NCI-H446 treated with DMSO at 0.1 percent for 48 hours (cell line): ENCODE measurements around the gene CFAP77.

Source experiments
- DNase-seq: peaks from one replicate; lab custom pipeline; 2025; lab: John Stamatoyannopoulos, UW

Gene CFAP77

DNA sequence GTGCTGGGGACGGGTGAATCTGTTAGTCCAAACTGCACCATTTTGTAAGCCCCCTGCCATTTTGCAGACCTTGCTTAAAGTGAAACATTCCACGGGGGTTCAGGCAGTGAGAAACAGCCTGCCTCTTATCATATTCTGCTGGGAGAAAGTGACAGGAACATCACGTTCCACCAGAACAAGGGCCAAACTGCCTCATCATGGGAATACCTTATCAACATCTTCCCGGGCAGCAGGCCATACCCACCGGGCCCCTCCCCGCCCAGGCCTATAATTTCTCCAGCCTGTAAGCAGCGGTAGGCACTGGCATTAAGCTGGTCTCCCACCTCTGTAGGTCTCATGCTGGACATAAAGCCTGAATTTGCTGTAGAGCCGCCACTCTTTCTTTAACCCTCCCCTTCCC lies 1.5 kb upstream of the CFAP77 start:
- no peak for DNase-seq

DNA sequence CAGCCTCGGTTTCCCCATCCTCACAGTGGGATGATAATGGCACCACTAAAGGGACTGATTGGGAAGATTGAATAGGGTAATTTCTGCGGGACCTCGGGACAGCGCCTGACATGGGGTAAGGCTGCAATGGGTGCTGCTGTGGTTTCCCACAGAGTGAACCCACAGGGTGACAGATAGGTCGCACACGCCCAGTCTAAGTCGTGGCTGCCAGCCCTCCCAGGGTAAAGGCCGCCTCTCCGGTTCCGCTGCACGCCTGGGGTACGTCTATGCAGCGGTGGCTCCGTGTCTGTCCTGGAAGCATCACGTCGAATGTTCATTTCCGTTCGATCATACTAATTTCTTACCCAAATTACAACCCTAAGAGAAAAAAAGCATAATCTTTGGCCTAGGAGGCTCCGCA lies 631 bp downstream of the CFAP77 start:
- DNase-seq: no peak

DNA sequence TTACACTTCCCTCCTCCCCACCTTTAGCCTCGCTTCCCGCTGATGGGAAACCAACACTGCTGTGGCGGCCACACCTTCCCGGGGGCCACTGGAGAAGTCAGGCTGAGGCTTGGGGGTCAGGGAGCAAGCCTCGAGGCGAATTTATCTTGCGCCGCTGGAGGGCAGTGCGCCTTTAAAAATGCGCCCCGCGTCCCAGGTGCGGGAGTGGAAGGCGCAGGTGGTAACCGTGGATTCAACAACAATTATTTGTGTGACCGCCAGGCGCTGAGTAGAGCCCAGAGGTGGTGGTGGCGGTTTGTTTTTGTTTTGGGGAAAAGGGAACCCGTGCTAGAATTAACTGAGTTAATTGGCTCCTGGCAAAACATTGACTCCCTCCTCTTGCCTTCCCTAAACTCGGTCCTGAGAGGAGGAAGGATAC lies 1.1 kb downstream of the CFAP77 start:
- no peak for DNase-seq

DNA sequence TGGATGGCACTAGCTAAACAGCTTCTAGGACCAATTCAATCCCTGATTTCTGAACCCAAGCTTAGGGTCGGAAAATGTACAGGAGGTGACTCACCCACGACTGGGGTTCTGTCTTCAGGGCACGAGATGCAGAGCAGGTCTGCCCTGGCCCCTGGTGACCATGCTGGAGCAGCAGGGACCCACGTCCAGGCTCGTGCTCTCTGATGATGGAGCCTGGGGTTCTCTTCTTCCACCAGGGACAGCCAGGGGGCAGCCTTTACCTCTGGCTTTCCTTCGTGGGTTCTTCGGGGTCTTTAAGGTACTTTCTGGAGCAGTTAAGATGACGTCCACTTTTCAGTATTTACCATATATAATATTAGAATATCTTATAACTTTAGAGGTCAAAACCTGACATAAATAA lies 2.1 kb downstream of the CFAP77 start:
- no peak for DNase-seq

DNA sequence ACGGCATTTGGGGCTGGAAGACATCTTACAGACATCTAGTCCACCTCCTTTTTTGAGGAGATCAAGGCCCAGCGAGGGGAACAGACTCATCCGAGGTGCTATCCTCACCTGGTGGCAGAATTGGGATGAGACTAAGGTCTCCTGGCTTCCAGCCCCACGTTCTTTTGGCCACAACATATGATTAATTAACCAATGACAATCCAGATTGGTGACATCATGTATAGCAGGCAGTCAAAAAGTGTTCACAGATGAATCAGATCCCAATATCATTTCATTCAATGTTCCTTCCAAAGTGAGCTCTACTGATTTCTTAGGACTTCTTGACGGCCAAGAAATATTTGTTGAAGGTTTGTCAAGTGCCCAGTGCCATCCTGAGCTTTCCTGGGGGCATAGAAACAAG lies 3.9 kb downstream of the CFAP77 start:
- no peak for DNase-seq

DNA sequence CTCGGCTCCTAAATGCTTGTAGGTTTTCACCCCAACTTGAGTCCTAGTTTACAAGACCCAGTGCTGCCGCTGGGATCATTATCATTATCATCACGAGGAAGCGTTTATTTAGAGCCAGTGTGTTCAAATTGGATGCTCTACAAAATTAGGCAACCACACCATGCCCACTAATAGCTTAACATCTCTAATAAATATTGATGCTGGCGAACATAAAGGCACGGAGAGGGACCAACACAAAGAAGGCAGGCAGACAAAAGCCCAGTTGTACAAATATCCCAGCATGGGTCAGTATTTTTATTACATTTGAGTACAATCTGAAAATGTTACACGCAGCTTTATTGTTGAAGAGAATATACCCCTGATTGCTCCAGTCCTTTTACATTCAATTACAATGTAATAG lies 4.7 kb downstream of the CFAP77 start:
- DNase-seq: no peak

DNA sequence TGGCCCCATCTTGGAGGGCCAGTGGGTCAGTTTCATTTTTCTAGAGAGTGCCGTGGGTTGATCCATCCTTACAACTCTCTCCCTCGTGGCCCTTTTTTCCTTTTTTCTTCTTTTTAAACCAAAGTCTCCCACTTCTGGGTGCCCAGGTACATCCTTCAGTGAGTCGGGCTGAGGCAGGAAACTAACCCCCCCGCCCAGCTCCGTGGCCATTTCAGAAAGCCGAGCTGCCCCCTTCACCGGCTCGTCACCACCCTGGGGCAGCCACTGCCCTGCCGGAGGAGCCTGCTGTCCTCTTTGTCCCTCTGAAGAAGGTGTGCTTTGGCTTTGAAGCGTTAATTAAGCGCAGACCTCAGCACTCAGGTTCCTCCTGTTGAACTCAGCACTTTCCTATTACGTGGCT lies 5.2 kb downstream of the CFAP77 start:
- DNase-seq: no peak

DNA sequence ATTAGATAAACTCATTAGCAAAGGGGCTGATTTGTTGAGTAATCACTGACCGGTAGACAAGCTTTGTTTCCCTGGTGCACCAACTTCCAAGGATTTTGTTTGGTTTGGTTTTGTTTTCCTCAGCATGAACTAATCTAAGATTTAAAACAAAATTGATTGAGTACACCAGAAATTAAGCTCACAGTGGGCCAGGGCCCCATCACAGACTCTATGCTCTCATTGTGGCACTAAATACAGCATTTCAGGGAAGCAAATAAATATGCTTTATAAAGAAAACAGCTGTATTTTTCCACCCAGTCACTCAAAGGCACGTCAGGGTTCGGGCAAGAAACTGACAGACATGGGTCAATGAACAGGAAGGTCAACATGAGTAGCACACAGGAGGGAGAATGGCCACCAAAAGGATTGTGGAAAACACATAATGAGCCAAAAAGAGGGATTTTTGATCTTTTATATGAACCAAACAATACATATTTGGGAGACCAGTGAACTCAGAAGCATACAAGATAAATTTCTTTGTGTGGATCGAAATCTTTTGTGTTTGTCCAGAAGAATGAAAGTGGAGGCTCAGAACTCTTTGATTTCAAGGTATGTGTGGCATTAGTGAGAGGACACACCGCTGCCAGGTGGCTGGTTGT lies 8.8 kb downstream of the CFAP77 start:
- DNase-seq: no peak

DNA sequence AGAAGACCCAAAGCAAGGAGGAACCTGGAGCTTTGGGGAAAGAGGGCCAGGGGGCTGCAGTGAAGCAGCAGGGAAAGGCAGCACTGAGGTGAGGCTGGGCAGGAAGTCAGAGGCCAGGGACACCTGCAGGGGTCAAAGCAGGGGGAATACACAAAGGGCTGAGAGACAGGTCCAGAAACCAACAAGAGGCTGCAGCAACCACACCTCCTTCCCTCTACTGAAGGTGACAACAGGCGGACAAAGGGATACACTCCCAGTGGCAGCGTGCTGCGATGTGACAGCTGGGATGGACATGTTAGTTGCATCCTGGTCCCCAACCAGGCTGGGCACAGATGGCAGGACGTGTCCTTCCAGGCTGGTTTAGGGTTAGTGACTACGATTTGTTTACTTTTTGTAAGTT lies 12.6 kb downstream of the CFAP77 start:
- no peak for DNase-seq

DNA sequence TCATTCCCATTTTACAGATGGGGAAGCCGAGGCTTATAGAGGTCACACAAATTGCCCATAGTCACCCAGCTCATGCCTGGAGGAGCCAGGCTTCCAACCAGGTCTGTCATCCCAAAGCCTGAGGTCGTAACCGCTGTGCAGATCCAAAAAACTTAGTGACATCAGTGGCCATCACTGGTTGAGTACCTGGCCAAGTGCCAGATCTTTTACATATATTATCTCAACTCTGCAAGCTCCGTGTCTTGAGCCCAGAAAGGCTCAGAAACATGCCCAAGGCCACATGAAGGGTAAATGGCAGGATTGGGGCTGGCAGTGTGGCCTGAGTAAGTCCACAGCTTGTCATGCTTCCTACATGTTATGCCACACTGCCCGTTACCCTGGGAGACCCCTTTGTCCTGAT lies 13.5 kb downstream of the CFAP77 start:
- DNase-seq: no peak

DNA sequence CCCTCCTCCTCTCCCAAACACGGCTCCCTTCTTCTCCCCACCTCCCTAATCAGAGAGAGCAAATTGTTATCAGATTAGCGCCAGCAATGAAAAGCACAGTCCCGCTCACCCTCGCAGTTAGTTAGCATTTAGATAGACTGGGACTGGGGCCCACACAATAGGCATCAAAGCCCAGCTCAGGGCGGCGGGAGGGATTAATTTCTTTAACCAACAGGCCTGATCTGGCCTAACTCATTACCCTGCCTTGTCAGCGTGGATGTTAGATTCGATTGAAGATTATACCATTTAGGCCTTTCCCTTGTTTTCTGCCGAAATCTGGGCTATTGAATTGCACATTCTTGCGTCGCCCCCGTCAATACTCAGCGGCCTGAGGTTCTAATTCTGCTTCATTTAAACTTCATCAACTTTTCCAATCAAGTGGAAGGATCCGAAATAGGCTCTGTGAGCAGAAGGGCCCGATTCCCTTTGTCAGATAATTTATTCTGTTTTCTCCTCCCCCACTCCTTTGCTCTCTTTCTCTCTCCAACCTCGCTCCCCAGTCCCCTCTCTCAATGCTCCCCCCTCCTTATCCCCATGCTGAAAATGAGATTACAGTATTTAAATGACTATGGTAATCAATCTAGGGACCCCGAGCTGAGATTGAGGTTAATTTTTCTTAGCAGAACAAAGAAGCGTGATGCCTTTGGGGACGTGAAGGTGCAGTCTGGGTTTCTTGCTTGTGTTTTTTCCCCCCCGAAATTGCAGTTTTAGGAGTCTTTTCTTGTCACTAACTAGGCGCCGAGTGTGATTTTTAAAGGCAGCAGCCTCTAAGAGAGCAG lies 15.1 kb downstream of the CFAP77 start:
- DNase-seq: no peak

DNA sequence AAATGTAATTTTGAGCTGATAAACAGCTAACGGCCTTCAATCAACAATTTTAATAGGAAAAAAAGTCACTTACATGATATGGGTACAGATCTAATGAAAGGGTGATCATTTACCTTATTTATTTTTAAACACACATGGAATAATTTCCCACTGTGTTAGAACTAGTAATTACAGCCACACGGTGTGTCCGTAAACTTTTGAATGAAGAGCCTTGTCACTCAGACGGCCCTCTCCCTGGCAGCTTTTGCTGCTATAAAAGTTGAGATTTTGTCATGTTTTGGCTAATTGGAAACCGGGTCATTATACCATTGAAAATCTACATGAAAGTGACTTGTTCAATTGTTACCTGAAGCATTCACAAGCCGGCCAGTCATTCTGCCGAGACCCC lies 15.7 kb downstream of the CFAP77 start:
- no peak for DNase-seq

DNA sequence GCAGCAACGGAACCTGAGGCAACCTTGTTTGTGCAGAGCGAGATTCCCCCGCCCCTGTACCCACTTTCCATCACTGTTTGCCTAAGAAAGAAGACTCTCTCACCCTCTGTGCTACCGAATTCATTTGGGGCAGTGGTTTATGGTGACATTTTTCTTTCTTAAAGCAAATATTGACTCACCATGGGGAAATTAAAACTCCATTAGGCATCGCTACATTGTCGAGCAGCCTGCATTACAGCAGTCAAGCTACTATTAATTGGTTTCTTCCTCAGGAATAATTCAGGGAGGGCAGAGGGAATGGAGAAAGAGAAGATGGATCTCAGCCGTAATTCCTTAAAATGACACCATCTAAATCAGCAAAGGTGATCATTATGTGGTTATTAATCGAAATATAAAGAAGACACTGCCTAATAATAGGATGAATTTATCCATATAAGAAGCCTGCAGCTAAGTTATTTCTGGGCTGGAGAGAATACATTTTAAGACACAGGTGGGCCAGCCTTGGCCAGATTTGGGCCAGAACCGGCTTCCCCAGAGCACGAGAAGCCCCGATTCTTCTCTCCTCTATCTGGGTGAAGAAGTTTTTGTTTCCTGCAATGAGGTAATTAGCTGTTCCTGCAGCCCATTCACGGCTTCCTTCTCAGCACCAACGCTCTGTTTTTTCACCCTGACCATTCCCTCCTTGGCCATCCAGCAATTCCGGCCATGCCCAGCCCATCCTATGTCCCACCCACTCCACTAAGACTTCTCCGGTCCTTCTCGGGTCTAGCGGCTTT lies 16.8 kb downstream of the CFAP77 start:
- DNase-seq: no peak

DNA sequence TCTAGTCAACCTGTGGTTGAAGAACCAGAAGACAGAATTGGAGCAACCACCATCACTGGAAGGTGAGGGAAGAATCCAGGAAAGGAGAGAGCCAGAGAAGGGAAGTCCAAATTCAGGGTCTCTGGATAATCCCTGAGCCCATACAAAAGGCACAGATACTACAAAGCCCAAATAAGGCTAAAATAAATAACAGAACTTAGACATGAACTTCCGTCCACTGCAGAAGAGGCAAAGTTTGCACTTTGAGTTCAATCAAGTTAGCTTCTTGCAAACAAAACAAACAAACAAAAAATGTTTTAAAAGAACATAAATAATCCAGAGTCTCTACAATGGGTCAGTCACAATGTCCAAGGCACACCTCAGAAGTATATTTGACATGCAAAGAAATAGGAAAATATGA lies 21.0 kb downstream of the CFAP77 start:
- no peak for DNase-seq

DNA sequence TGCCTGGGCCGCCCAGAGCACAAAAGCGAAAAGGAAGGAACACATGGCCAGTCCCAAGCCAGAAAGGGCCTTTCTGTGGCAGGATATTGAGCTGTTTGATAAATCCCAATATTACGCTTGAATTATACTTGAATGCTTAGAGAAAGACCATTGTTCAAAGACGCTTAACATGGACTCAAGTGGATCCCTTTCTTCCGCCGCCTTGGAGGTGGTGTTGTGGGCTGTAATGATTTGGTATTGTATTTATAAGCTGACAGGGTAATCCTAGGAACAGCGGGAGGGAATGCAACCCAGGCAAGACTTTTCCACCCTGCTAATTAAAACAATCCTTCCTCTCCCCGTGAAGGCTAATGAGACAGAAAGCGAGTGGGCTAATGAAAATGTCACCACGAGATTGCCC lies 24.9 kb downstream of the CFAP77 start:
- DNase-seq: no peak

DNA sequence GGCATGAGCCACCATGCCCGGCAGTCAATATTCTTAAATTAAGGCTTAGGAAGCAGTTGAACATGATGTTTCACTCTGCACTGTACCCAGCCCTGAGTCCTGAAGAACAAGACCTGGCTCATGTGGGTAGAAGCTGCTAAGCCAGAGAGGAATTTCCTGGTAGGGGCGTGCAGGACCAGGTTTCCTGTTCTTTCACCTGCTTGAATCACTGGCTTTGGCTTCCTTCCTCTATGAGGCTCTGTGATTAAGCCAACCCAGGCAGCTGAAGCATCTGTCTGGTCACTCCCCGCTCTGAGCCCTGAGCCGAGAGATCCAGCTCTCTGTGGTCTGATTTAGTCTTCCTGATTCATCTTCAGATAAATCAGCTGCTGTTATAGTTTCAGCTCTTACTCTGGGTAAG lies 29.1 kb downstream of the CFAP77 start:
- no peak for DNase-seq

DNA sequence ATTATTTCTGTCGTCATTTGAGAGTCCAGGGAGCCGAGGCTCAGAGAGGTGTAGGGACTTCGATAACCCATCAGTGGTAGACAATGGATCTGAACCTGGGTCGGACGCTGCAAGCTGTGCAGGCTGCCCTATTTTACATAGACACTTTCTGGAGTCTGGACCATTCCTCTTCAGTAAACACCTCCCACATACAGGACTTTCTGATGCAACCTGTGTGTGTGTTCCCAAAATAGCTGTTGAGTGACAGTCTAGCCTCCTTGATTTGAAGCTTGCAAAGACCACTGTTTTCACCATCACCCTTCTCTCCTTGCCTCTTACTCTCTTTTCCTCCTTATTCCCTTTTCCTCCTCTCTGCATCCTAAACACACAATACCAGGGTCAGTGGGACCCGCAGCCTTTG lies 30.7 kb downstream of the CFAP77 start:
- no peak for DNase-seq

DNA sequence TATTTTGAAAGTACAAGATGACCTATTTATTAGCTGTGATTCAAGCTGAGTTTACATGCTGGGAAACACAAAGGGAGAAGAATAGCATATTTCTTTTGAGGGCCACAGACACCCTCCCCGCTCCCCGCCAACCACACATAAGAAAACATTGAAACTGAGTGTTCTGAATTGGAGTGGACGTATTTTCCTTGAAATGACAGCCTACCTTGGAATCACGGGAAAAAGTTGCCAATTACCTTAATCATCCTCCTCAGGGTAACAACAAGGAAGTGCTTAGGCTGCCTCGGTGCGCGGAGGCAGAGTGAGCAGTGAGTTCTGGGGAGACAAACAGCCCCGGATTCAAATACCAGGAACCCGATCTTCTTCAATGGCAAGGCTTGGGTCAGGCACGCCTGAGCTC lies 31.4 kb downstream of the CFAP77 start:
- DNase-seq: no peak

DNA sequence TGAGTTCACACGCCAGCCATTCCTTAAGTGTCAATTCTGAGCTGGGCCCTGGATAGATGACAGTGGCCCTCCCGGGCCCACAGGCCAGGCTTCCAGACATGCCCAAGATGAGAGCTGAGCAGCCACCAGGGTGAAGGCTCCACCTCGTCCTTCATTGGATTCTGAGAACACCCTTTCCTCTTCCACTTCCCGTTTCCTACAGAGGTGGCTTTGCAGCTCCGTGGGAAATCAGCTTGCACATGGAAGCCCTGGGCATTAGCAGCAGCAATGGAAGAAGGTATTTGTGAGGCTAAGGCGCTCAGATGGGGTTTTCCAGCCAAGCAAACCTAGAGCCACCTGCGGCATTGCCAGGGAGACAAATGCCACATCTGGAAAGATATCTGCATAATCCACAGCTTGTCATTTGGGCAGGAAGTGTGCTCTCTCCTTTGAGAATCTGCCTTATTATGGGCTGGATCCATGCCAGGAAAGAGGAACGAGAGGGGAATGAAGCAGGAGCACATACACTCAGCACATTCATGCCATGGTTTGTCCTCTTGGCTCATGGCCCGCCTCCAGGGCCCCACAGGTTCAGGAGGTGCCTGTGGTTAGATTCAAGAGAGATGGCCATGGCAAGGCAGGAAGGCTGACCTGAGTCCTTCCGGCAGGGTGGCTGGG lies 34.1 kb downstream of the CFAP77 start:
- DNase-seq: no peak

DNA sequence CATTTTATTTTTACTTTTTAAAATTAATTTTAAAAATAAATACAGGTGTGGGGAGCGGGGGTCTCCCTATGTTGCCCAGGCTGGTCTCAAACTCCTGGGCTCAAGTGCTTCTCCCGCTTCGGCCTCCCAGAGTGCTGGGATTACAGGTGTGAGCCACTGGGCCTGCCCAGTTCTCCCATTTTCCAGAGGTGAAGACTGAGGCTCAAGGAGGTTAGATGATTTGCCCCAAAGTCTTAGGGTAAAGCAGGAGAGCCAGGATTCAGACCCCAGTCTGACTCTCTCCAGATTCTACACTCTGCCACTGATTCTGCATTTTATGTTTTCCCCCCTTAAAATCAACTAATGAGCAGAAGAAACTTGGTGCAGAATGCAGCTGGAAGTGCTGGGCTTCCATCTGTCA lies 36.9 kb downstream of the CFAP77 start:
- no peak for DNase-seq

DNA sequence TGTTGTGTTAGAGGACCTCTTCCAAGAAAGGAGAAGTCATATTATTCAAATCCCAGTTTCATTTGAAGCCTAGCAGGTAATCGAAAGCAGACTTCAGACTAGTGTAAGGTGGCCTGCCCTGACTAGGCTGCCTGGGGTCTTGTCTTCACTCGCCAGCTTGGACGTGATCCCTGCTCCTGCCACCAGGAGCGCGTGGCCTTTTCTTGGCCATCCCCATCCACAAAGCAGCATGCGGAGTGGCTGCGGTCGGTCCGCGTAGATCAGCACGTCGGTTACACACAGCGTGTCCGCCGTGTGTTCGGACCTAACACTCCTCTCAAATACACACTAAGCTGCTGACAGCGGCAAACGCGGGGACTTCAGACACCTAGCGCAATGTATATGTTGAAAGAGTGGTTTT lies 37.3 kb downstream of the CFAP77 start:
- DNase-seq: no peak

DNA sequence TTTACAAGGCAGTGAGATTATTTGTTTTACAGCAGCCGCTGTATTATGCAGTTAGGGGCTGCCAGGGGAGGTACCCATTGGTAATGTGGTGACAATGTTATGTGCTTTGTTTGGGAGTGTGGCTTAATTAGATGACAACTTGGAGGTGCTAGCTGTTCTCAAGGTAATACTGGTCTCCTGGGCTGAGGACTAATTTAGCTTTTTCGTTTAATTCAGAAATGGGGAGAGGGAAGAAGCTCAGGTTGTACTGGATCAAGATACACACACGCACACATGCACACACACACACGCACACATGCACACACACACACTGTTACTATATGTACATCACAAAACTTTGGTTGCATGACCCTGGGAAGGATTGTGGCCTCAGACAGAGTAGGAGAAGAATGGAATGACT lies 37.9 kb downstream of the CFAP77 start:
- DNase-seq: no peak

DNA sequence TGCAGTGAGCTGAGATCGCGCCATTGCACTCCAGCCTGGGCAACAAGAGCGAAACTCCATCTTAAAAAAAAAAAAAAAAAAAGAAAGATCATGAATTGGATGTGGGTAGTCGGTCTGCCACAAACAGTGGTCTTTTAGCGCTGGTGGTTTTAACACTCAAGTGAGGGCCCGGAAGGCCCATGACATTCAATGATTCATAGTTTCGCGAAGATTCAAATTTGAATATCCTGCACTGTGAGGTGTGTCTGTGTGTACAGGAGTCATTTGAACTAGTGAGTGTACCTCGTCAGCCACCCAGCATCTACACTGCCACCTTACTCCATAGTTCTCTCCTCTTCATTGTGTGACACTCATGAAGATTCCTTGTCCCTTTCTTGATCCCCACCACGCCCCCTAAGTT lies 41.3 kb downstream of the CFAP77 start:
- DNase-seq: no peak
